OCI-LY7 (cell line): ENCODE data around the gene CEBPZOS. TPM values are rescaled to one million over a fixed set of nuclear protein-coding genes. Genes with fewer than 3 reads are reported as not detected.

Experiments used
- BruUV-seq: library from RNA; stranded (reverse); fragments of 400-500 nt; replicated peaks from 2 replicates; lab custom pipeline; 2021; lab: Mats Ljungman, UMichigan
- CTCF ChIA-PET: fragments of 300-600 bp; sonication (Branson Sonifier 250); formaldehyde crosslinking; loops from one replicate; lab custom pipeline; 2022; ENCODE audit warnings: antibody characterized with exemption; ENCODE audit not compliant: unreplicated experiment; lab: Charles Lee
- POLR2A ChIA-PET: fragments of 300-600 bp; sonication (Branson Sonifier 250); formaldehyde crosslinking; loops from one replicate; lab custom pipeline; 2022; ENCODE audit warnings: antibody characterized with exemption; lab: Charles Lee
- DNase-seq: peaks from one replicate; pipeline ENCODE4 v3.0.0-alpha.2; 2015; ENCODE audit warnings: low spot score
- H2AFZ ChIP-seq: fragments of 200-600 bp; sonication (generic), shearing (Covaris generic); 2 replicates; pipeline ENCODE4 v1.6.1; 2014; ENCODE audit warnings: mild to moderate bottlenecking, antibody characterized with exemption, low read length, moderate library complexity
- H3K27ac ChIP-seq: fragments of 200-600 bp; sonication (generic); 2 replicates; pipeline ENCODE4 v1.5.1; 2014; ENCODE audit warnings: mixed run types, low read depth, mild to moderate bottlenecking, moderate library complexity, low read length, inconsistent platforms; ENCODE audit not compliant: poor library complexity, severe bottlenecking
- H3K36me3 ChIP-seq: fragments of 200-600 bp; sonication (generic); 2 replicates; pipeline ENCODE4 v1.6.1; 2014; ENCODE audit warnings: mild to moderate bottlenecking, antibody characterized with exemption, low read length, moderate library complexity, mixed read lengths; ENCODE audit not compliant: insufficient read depth
- H3K4me1 ChIP-seq: fragments of 200-600 bp; sonication (generic); 2 replicates; pipeline ENCODE4 v1.5.1; 2014; ENCODE audit warnings: mild to moderate bottlenecking, low read length; ENCODE audit not compliant: insufficient read depth, poor library complexity, severe bottlenecking
- H3K4me2 ChIP-seq: fragments of 200-600 bp; sonication (generic); 2 replicates; pipeline ENCODE4 v1.6.1; 2014; ENCODE audit warnings: mild to moderate bottlenecking, low read length
- H3K4me3 ChIP-seq: fragments of 200-600 bp; sonication (generic); 2 replicates; pipeline ENCODE4 v1.5.1; 2014; ENCODE audit warnings: mild to moderate bottlenecking, low read depth, low read length; ENCODE audit not compliant: poor library complexity, severe bottlenecking
- H3K79me2 ChIP-seq: fragments of 200-600 bp; sonication (generic); 2 replicates; pipeline ENCODE4 v1.6.1; 2016; ENCODE audit warnings: low read depth, mild to moderate bottlenecking, low read length, moderate library complexity, mixed read lengths; ENCODE audit not compliant: insufficient read depth
- H3K9me2 ChIP-seq: fragments of 200-600 bp; sonication (generic); 2 replicates; pipeline ENCODE4 v1.6.1; 2016; ENCODE audit warnings: mild to moderate bottlenecking, low read length, mixed read lengths; ENCODE audit not compliant: insufficient read depth
- H3K9me3 ChIP-seq: fragments of 200-600 bp; sonication (generic); 2 replicates; pipeline ENCODE4 v1.6.1; 2014; ENCODE audit warnings: mild to moderate bottlenecking, mixed run types, low read length, mixed read lengths
- H4K20me1 ChIP-seq: fragments of 200-600 bp; sonication (generic); 2 replicates; pipeline ENCODE4 v1.6.1; 2014; ENCODE audit warnings: mild to moderate bottlenecking, antibody characterized with exemption, low read length, moderate library complexity, mixed read lengths; ENCODE audit not compliant: insufficient read depth
- EZH2phosphoT487 ChIP-seq: fragments of 200-600 bp; sonication (generic); IDR thresholded peaks from 2 replicates; pipeline ENCODE4 v1.6.1; 2018; ENCODE audit warnings: low read depth, borderline replicate concordance, mild to moderate bottlenecking, mixed run types, antibody characterized with exemption, low read length, moderate library complexity, mixed read lengths
- intact Hi-C: fragments of 100-400 bp; cut with micrococcal nuclease; formaldehyde crosslinking; loops from one replicate; pipeline ENCODE4 v1.10.0; 2022; ENCODE audit not compliant: unreplicated experiment
- total RNA-seq, 2 experiments: library from RNA; depleted of rRNA in 1 of 2; stranded (reverse); fragments of >200 nt in 1 of 2; shearing (Covaris generic) in 1 of 2; gene quantifications; 2 replicates each; pipeline ENCODE4 v1.2.3, GENCODE V29; 2014 to 2022
- TF ChIP-seq, protein P1 (sequence below): fragments of 200-600 bp; sonication (generic); conservative IDR thresholded peaks from 2 replicates; pipeline ENCODE4 v1.5.1; 2014; ENCODE audit warnings: mild to moderate bottlenecking, antibody characterized with exemption, low read length, moderate library complexity, mixed read lengths

The CEBPZOS gene
- total RNA-seq, 2 experiments from 2014 or later = 31.1 to 73.6 TPM

GRCh38 chr2:37149626-37150322 lies 46.5 kb upstream of the CEBPZOS start:
- CTCF ChIA-PET = no interaction called here
- Histone ChIP-seq H3K4me2 (no peak overlapping the region), H3K4me3 (no peak overlapping the region), H3K9me3 (no peaks in the 10 kb centered on the region), H3K36me3 (no peaks in the 10 kb centered on the region), H3K79me2 (no peaks in the 10 kb centered on the region), H4K20me1 (no peaks in the 10 kb centered on the region), H3K27ac (no peak overlapping the region), H3K4me1 (peaks cover under 1% of the 10 kb centered on the region), H3K9me2 (no peaks in the 10 kb centered on the region), H2AFZ (no peak overlapping the region)
- no TSS peak for BruUV-seq
- TF ChIP-seq, protein P1, sequence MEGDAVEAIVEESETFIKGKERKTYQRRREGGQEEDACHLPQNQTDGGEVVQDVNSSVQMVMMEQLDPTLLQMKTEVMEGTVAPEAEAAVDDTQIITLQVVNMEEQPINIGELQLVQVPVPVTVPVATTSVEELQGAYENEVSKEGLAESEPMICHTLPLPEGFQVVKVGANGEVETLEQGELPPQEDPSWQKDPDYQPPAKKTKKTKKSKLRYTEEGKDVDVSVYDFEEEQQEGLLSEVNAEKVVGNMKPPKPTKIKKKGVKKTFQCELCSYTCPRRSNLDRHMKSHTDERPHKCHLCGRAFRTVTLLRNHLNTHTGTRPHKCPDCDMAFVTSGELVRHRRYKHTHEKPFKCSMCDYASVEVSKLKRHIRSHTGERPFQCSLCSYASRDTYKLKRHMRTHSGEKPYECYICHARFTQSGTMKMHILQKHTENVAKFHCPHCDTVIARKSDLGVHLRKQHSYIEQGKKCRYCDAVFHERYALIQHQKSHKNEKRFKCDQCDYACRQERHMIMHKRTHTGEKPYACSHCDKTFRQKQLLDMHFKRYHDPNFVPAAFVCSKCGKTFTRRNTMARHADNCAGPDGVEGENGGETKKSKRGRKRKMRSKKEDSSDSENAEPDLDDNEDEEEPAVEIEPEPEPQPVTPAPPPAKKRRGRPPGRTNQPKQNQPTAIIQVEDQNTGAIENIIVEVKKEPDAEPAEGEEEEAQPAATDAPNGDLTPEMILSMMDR = no peak
- TF ChIP-seq EZH2phosphoT487 = no peak
- no peak for DNase-seq
- POLR2A ChIA-PET = interaction anchor here (0.6 kb wide), 1 partner anchor 13 kb away, joined by 3 read pairs; no protein-coding TSS in a partner anchor
- intact Hi-C loops = no loop called here

- BruUV-seq = no TSS peak
- intact Hi-C loops = no loop called here
- CTCF ChIA-PET = no interaction called here
Observed at GRCh38 chr2:37153224-37153623, 43.1 kb upstream of the CEBPZOS start.

More at GRCh38 chr2:37153224-37153623, 43.1 kb upstream of the CEBPZOS start:
- Histone ChIP-seq H2AFZ (no peak overlapping the region), H4K20me1 (no peaks in the 10 kb centered on the region), H3K27ac (no peak overlapping the region), H3K4me2 (no peak overlapping the region), H3K36me3 (no peaks in the 10 kb centered on the region), H3K79me2 (no peaks in the 10 kb centered on the region), H3K4me1 (peaks cover 21% of the 10 kb centered on the region), H3K4me3 (no peak overlapping the region), H3K9me3 (no peaks in the 10 kb centered on the region), H3K9me2 (no peaks in the 10 kb centered on the region)
- POLR2A ChIA-PET = interaction anchor here (0.7 kb wide), 1 partner anchor 121 kb away, joined by 6 read pairs; no protein-coding TSS in a partner anchor
- TF ChIP-seq, protein P1 = no peak
- no peak for TF ChIP-seq EZH2phosphoT487
- no peak for DNase-seq
